ENCODE measurements around the gene FAAP20.

Gene FAAP20

DNA sequence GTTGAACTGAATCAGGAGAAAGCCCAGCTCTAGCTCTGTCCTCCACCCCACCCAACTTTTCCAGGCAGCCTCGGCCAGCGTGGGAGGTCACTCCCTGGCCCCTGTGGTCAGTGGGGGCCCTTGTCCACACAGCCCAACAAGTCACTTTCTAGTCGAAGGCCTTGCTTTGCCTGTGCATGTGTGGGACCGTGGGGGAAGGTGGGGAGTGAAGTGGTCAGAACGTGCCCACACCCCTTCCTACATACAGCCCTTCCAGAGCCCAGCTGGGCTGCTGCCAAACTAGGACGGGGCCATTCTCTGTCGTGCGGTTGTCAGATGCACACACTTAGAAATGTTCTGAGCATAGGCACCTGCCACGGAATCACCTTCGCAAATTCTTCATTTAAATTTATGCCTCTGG is 18.0 kb downstream of the FAAP20 start:
- DNase-seq, result no peak

DNA sequence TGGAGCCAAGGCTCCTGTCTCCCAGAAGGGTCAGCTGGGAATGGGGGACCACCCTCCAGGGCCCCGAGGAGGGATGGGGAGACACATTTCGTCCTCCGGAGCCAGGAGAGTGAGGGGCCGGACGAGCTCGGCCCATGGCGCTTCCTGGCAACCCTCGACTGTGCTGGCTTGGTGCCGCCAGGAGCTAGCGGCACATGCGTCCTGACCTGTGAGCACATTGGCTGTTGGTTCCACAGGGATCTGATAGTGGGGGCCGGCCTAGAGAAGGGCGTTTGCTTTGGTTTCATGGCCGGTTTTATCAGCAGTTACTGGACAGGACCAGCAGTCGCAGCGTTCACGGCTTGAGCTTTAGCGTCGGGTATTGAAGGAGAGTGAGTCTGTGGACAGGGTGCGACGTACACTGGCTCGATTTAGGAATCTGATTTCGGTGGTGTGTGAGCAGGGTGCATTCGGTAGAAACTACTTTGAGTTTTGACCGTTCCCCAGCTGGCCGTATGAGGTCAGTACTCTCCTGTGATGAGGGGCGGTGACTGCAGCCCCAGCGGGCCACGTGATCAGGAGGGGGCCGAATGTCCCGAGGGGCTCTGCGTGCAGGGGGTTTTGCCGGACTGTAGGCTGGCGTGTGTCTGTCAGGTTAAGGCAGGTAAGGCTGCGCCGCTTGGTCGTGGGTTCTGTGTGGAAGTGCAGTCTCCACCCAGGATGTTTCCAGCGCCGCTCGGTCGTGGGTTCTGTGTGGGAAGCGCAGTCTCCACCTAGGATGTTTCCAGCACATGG is 18.7 kb downstream of the FAAP20 start:
- no peak for DNase-seq

DNA sequence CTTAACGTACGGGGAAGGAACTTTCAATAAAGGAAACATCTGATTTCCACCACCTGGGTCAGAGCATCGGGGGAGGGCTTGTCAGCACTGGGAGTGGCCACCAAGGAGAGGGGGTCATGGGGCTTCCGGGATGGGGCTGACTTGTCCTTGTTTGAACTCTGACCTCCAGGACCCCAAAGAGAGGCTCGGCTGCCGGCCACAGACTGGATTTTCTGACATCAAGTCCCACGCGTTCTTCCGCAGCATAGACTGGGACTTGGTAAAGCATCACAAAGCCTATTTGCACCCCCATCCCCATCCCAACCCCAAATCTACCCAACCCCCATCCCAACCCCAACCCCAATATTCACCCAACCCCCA is 19.5 kb downstream of the FAAP20 start:
- DNase-seq, result no peak

DNA sequence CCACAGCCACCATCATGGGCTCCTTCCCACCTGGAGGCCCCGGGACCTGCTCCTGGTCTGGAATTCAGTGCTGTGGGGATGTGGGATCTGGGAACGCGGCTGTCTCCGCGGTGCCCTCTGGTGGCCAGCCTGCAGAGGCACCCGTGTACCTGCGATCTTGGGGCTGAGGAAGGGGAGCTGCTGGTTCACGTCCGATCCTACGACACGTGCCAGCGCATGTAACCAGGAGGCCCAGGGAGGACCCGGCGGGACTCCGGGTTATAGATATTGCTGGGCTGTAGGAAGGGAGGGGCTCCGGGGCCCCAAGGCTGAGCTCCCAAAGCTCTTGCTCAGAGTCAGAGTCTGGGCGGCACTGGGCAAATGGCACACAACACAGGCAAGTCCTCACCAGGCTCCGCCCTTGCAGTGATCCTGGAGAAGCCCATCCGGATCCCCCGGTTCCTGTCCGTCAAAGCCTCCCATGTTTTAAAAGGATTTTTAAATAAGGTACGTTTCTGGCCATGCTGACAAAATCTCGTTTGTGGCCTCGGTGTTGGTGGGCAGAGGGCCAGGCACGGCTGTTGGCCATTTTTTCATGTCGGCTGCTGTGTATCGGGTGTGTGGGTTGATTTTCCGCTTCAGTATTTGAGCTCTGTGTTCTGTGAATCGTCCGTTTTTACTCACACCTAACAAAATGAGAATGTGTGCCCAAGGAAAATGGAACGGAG is 20.1 kb downstream of the FAAP20 start:
- no peak for DNase-seq

DNA sequence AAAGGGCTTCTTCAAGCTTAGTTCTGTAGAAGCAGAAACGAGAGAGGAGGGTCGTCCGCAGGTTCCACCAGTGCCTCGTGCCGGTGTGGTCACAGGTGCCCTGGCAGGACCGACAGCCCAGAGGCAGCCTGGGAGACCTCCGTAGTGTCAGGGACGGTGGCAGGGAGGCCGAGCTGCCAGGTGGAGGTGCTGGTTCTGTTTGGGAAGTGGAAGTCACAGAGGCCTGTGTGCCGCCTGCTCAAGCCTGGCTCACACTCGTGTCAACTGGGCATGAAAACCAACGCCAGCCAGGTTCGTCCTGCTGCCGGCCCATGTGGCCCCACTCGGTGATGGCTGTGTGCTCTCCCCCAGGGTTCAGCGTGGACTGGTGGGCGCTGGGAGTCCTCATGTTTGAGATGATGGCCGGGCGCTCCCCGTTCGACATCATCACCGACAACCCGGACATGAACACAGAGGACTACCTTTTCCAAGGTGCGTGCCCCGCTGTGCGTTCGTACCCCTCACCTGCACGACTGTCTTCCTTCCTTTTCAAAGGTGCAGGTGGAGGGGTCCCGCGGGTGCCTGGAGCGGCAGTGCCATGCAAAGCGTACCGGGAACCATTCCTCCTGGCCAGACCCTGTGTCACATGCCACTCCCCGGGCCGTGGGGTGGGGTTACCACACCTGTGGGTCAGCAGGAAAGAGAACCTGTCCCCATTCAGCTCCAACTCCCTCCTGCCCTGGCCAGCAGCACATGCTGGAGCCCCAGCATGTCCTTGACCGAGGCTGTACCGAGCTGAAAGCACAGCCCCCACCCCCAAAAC is 20.8 kb downstream of the FAAP20 start:
- no peak for DNase-seq

DNA sequence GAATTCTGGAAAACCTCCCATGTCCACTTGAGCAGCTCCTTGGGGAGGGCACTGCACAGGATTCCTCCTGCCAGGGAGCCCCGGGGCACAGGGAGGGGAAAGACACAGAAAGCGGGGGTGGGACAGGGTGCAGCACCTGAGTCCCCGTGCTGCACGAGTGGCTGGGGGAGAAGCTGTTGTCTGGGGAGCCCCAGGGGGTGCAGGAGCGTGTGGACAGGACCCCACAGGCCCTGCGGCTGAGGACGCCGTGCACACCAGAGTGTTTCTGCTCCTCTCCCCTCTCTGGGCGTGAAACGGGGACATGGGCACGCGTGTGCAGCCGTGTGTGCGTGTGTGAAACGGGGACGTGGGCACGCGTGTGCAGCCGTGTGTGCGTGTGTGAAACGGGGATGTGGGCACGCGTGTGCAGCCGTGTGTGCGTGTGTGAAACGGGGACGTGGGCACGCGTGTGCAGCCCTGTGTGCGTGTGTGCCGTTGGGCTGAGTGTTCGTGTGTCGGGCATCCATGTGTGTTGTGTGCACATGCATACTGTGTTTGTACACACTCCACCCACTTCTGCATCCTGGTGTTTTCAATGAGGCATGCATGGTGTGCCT is 21.9 kb downstream of the FAAP20 start:
- DNase-seq, result no peak

DNA sequence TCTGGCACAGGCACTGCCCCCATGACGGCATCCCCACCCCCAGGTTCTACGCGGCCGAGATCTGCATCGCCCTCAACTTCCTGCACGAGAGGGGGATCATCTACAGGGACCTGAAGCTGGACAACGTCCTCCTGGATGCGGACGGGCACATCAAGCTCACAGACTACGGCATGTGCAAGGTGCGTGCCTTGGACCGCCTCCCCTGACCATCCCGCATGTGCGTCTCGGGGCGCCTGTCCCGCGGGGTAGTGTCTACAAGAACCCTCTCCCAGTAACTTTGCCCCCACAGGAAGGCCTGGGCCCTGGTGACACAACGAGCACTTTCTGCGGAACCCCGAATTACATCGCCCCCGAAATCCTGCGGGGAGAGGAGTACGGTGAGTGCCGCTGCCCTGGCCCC is 22.6 kb downstream of the FAAP20 start:
- no peak for DNase-seq

DNA sequence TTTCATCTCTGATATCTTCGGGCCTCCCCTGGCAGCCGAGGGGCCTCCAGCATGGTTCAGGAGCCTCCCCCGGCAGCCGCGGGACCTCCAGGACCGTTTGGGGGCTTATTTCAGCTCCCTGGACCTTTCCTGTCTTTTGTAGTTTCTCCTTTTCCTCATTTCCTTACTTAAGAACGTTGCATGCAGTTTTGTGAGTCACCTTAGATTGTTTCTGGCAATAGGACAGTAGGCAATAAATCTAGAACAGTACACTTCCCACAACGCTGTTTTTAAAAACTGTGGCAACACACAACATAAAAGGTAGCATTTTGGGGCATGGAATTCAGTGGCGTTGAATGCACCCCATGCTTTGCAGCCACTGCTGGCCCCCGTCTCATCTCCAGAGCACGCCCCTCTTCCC is 24.4 kb downstream of the FAAP20 start:
- no peak for DNase-seq

DNA sequence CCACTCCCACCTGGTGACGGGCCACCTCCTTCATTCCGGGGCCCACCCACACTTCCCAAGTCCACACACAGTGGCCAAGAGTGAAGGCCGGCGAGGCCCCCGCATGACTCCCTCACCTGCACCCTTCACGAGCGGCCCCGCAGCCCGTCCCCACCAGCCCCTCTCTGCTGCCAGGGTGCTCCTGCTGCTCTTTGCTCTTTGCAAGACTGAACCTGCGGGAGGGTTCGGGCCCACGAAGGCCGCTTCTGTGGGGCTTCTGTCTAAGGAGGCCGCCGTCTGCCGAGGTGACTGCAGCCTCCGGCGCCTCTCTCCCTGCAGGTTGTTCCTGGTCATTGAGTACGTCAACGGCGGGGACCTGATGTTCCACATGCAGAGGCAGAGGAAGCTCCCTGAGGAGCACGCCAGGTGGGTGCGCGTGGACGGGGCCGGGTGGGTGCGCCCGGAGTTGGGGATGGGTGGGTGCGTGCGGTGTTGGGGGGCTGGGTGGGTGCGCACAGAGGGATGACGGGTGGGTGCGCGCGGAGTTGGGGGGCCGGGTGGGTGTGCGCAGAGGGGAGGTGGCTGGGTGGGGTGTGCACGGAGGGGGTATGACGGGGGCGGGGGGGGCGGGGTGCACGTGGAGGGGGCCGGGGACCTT is 25.3 kb downstream of the FAAP20 start:
- DNase-seq, result no peak

DNA sequence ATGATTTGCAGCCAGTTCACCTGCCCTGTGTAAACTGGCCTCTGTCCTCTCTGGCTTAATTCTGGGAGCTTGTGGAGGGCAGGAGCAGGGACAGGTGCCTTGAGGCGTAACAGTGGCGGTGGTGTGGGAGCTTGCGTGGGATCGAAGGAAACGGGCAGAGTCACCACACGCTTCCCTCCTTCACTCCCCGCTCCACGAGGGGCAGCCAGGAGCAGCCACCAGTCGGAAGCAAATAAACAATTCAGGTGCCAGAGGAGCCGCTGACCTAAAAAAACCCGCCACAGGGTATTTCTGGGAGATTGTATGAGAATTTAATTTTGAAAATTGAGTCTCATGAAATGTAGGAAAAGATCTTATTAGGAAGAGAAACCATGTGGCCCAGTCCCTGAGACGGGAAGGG is 26.0 kb downstream of the FAAP20 start:
- DNase-seq, result no peak

DNA sequence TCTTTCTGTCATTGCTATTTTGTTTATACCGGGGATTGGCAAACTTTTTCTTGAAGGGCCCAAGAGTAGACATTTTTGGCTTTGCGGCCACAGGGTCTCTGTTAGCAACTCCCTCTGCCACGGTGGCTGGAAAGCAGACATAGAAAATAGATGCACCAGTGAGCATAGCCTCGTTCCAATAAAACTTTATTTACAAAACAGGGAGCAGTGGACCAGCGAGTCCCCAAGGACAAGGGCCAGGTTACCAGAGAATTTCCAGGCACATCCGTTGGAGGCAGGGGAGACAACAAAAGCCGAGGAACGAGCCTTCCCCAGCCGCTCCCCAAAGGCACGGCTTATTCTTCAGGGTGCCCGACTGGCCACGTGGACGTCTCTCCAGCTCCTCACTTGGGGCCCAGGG is 26.5 kb downstream of the FAAP20 start:
- DNase-seq, result no peak

DNA sequence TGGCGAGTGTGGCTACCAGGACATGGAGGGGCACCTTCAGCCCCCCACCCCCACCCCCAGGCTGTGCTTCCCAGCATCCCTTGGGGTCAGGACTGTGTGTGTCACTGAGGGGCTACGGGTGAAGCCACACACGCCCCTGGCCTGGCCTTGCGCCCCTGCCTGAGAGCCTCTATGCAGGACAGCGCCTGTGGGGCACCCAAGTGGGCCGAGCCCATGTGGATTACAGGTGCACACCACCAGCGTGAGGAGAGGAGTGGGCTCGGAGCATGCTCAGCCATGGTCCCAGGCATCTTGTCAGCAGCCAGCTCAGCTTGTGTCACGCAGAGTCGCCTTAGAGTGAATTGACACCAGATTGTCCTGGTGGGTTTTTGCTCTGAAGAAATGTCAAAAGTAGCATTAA is 27.9 kb downstream of the FAAP20 start:
- no peak for DNase-seq

DNA sequence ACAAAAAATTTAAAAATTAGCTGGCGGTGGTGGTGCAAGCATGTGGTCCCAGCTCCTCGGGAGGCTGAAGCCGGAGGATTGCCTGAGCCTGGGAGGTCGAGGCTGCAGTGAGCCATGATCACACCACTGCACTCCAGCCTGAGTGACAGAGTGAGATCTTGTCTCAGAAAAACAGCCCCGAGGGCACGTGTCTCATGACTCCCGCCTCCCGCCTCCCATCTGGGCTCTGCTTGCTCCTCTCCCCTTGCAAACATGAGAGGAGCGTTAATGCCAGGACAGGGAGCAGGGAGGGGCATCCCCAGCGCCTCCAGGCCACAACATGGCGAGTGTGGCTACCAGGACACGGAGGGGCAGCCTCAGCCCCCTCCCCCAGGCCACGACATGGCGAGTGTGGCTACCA is 28.3 kb downstream of the FAAP20 start:
- DNase-seq, result no peak

DNA sequence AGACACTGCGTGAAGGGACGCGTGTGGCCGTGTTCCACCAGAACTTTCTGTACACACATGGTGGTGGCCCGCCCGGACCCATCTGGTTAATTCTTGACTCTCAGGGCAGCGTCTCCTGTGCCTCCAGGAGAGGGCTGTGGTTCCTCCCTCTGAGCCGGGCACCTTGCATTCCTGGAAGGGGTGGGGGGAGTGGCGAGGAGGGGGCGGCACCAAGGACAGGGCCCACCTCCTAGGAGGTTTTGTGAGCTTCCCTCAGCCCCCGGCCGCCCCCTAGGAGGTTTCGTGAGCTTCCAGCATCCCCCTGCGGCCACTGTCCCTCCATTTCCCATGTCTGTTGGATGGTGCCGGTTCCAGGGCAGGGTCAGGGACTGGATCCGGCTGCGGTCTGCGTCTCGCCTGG is 28.9 kb downstream of the FAAP20 start:
- DNase-seq, result no peak

DNA sequence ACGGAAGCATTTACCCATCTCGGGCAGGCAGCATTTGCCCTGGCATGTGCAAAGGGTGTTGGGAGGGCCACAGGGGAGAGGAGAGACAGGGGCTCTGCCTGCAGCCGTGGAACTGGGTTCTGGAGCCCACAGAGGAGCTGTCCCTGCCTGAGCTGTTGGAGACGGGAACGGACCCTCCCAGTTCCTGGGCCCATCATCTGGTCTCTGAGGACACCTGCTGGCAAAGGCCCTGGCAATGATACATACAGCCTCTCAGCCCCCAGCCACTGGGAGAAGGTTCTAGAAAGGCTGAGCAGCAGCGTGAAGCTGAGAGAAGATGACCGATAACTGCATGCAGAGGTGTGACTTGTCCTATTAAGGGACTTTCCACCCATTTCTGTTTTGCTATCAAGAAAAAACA is 31.4 kb downstream of the FAAP20 start:
- no peak for DNase-seq

DNA sequence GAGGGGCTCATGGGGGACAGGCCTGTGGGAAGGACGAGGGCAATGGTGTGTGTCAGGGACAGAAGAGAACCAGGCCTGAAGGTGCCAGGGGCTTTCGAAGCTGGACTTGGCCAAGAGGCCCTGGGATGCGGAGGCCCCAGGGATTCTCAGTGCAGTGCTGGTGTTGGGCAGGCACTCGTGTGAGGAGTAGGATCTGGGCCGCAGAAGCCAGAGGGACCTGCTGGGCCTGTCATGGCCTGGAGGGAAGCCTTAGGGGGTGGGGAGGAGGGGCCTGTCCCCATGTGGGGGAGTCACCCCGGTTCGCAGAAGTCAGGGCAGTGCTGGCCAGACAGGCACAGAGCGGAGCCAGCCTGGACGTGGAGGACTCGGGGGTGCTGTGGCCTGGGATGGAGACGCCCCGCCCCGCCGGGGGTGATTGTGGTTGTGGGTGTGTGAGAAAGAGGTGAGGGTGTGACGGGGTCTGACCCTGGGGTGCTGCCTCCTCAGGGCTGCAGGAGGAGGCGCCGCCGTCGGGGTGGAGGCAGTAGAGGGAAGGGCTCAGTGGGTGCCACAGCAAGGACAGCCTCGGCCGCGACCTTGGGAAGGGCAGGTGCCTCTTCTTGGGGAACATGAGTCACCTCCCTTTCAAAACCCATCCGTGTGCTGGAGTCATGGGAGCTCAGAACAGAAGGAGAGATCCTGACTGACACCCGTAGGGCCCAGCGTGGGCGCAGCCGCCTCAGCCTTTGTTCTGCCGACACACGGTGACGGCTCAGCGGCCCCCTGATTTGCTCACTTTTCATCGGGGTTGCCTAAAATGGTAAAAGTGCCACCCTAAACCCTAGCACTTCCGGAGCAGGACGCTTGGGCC is 33.9 kb downstream of the FAAP20 start:
- DNase-seq, result no peak

DNA sequence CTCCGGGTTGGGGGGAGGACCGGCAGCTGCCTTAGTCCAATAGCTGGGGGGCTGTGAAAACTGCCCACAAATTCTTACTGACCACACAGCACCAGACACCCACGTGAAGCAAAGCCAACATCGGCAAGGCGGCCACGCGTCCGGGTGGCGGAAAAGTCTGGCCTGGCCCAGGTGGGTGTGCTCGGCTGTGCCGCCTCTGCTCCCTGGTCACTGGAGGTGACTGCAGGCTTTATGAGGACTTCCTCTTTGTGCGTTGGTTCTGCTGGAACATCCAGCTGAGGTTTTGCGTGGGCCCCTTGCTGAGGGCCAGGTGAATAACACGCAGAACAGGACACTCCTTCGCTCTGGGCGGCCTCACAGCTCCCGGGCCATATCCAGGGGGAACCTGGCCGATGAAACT is 35.4 kb downstream of the FAAP20 start:
- no peak for DNase-seq

DNA sequence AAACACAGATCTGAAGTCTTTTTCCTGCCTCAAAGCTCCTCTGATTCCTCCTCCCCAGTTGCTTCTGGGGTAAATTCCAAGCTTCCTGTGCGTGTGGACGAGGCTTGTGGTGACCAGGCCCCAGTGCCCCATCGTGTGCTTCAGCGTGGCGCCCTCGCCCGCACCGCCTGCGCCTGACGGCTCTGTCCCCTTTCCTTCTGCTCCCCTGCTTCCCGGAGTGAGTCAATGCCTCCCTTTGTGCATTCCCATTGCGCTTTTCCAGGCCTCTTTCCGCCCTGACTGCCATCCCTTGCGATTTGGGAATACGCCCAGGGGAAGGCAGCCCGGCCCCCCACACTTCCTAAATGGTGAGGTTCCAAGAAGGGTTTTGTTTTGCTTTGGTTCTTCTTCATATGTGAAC is 36.3 kb downstream of the FAAP20 start:
- DNase-seq, result no peak

DNA sequence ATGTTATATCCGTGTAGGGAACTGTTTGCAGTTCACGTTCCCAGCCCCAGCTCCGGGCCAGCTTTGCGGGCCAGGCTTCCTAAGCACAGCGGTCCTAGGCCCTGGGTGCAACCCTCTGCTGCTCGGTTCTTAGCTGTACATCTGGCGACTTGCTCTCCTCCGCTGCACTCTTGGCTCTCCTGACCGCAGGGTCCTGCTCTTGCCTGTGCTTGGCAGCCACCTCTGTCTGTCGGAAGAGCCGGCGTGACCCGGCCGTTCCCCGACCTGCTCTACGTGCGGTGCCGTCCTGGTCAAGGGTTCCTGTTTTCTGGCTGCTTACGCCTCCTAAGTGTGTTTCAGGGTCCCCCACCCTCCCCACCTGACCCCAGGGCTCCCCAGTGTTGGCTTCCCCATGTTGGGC is 36.7 kb downstream of the FAAP20 start:
- no peak for DNase-seq

DNA sequence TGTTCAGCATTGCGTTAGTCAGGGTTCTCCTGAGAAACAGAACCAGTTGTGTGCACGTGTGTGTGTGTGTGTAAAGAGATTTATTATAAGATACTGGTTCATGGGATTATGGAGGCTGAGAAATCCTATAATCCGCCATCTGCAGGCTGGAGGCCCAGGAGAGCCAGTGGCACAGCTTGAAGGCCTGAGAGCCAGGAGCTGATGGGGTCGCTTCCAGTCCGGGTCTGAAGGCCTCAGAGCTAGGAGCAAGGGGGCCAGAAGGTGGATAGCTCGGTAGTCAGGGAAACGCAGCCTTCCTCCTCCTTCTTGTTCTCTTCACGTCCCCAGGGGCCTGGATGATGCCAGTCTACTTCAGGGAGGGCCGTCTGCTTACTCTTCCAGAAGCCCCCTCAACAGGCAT is 37.7 kb downstream of the FAAP20 start:
- DNase-seq, result no peak

DNA sequence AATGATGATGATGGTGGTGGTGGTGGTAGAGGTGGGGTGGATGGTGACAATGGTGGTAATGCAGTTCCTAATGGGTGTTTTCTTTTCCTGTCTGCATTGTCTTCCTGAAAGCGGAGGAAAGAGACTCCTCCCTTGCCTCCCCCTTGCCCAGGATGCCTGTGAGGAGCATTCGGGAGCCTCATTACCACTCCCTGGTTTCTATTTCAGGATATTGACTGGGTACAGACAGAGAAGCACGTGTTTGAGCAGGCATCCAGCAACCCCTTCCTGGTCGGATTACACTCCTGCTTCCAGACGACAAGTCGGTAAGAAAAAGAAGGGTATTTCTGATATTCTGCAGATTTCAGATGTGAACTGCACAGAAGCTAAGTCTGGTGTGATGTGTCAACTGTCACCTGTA is 38.8 kb downstream of the FAAP20 start:
- no peak for DNase-seq

DNA sequence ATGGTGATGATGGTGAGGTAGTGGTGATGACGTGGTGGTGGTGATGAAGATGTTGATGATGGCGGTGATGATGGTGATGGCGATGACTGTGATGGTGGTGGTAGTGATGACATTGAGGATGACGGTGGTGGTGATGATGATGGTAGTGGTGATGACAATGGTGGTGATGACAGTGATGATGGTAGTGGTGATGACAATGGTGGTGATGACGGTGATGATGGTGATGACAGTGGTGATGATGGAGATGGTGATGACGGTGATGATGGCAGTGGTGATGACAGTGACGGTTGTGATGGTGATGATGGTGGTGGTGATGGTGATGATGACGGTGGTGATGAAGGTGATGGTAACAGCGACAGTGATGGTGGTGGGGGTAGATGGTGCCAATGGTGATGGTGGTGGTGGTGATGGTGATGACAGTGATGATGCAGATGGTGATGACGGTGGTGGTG is 39.4 kb downstream of the FAAP20 start:
- no peak for DNase-seq
